Caco-2 (cell line): ENCODE data around the gene HDAC9. TPM values are rescaled to one million over a fixed set of nuclear protein-coding genes. Genes with fewer than 3 reads are reported as not detected.

Experiments
- BruUV-seq: library from RNA; stranded (reverse); fragments of 400-500 nt; replicated peaks from 2 replicates; lab custom pipeline; 2021; lab: Mats Ljungman, UMichigan
- CTCF ChIA-PET: fragments of 300-600 bp; sonication (Branson Sonifier 250); formaldehyde crosslinking; loops from one replicate; lab custom pipeline; 2022; ENCODE audit warnings: antibody characterized with exemption; lab: Charles Lee
- POLR2A ChIA-PET: fragments of 300-600 bp; sonication (Branson Sonifier 250); formaldehyde crosslinking; loops from one replicate; lab custom pipeline; 2022; ENCODE audit warnings: antibody characterized with exemption; lab: Charles Lee
- DNase-seq, 2 experiments: peaks; one replicate each; pipeline versions ENCODE4 v3.0.0 to v3.0.0-alpha.2; 2020 to 2022
- H3K27me3 ChIP-seq: replicated peaks from 2 replicates; pipeline ENCODE4 v1.6.0; 2011; ENCODE audit warnings: low read length; ENCODE audit not compliant: control insufficient read depth, insufficient read depth
- H3K36me3 ChIP-seq: 2 replicates; pipeline ENCODE4 v1.5.1; 2011; ENCODE audit warnings: low read length; ENCODE audit not compliant: control insufficient read depth, insufficient read depth
- H3K4me1 ChIP-seq: fragments of 250-450 bp; sonication (Bioruptor Pico); 2 replicates; pipeline ENCODE4 v1.5.1; 2020; ENCODE audit warnings: mild to moderate bottlenecking
- H3K4me3 ChIP-seq: 2 replicates; pipeline ENCODE4 v1.5.1; 2011; ENCODE audit warnings: low read depth, mild to moderate bottlenecking, control low read depth, low read length
- H3K9me3 ChIP-seq: fragments of 250-450 bp; sonication (Bioruptor Pico); 2 replicates; pipeline ENCODE4 v1.5.1; 2020; ENCODE audit warnings: mild to moderate bottlenecking, moderate library complexity
- H3K27ac Mint-ChIP-seq: one replicate; pipeline ENCODE4 v1.8.0; 2022; ENCODE audit warnings: mixed read lengths; ENCODE audit not compliant: unreplicated experiment
- H3K27me3 Mint-ChIP-seq: one replicate; pipeline ENCODE4 v1.8.0; 2022; ENCODE audit warnings: mixed read lengths; ENCODE audit not compliant: insufficient read depth, unreplicated experiment
- H3K36me3 Mint-ChIP-seq: one replicate; pipeline ENCODE4 v1.8.0; 2022; ENCODE audit warnings: mild to moderate bottlenecking, mixed read lengths; ENCODE audit not compliant: insufficient read depth, unreplicated experiment
- H3K4me1 Mint-ChIP-seq: one replicate; pipeline ENCODE4 v1.8.0; 2022; ENCODE audit warnings: low read depth, mixed read lengths; ENCODE audit not compliant: unreplicated experiment
- H3K4me3 Mint-ChIP-seq: one replicate; pipeline ENCODE4 v1.8.0; 2022; ENCODE audit warnings: mild to moderate bottlenecking, moderate library complexity, mixed read lengths; ENCODE audit not compliant: unreplicated experiment
- H3K9me3 Mint-ChIP-seq: one replicate; pipeline ENCODE4 v1.8.0; 2022; ENCODE audit warnings: mixed read lengths; ENCODE audit not compliant: unreplicated experiment
- intact Hi-C: fragments of 100-400 bp; cut with micrococcal nuclease; formaldehyde crosslinking; loops from one replicate; pipeline ENCODE4 v1.10.0; 2022; ENCODE audit not compliant: unreplicated experiment
- total RNA-seq: library from RNA; stranded (reverse); gene quantifications from 2 replicates; pipeline ENCODE4 v1.2.3, GENCODE V29; 2022
- TF ChIP-seq, protein P1 (sequence below), 2 experiments: fragments of 200-600 bp in 1 of 2; IDR thresholded peaks; 1 replicate in 1 of 2; 2 replicates in 1 of 2; pipeline versions ENCODE4 v1.5.1 to v1.8.0; 2011 to 2022; ENCODE audit warnings: antibody characterized with exemption in 1 of 2, control low read depth in 1 of 2, inconsistent platforms in 1 of 2, low read depth in 1 of 2, low read length in 1 of 2, mild to moderate bottlenecking in 1 of 2, moderate library complexity in 1 of 2; ENCODE audit not compliant: insufficient read depth in 1 of 2, severe bottlenecking in 1 of 2, unreplicated experiment in 1 of 2

The HDAC9 gene
- total RNA-seq, 1 experiment from 2014 or later: 0.27 TPM

DNA sequence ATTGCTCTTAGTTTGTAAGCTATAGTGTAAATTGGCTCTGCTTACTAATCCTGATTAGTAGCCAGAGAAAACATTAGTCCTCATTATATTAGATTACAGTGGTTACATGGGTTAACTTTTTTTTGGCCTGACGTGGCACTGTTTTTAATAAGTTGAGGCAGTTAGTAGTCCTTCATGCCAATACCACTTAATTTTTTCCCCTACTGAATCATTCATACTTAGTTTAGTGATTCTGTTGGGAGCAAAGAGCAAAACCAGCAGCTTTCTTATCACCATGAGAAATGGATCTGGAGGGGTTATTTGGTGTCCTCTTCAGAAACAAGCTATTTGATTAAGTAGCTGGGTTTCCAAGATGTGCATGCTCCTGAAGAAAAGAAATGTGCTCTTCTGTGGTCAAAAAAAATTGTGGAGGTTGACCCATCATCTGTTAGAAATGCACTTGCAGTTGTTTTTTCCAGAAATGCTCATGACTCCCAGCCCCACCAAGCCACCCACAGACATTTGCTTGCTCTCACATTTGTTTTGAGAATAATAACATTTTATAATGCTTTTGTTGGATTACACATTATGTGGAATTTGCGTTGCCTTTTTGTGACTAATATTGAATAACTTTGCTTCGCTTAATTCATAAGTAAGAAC, 258.5 kb downstream of the HDAC9 start:
- Histone ChIP-seq H3K4me3 (no peak overlapping the region), H3K9me3 (no peaks in the 10 kb centered on the region), H3K4me1 (no peaks in the 10 kb centered on the region), H3K27me3 (no peaks in the 10 kb centered on the region), H3K36me3 (no peaks in the 10 kb centered on the region)
- no peak for DNase-seq
- Mint-ChIP-seq H3K4me3 (no peak overlapping the region), H3K27ac (no peak overlapping the region), H3K4me1 (no peaks in the 10 kb centered on the region), H3K9me3 (no peaks in the 10 kb centered on the region), H3K27me3 (no peaks in the 10 kb centered on the region), H3K36me3 (no peaks in the 10 kb centered on the region)
- ChIA-PET POLR2A (no interaction called here), CTCF (no interaction called here)
- intact Hi-C loops: no loop called here
- TF ChIP-seq, protein P1, sequence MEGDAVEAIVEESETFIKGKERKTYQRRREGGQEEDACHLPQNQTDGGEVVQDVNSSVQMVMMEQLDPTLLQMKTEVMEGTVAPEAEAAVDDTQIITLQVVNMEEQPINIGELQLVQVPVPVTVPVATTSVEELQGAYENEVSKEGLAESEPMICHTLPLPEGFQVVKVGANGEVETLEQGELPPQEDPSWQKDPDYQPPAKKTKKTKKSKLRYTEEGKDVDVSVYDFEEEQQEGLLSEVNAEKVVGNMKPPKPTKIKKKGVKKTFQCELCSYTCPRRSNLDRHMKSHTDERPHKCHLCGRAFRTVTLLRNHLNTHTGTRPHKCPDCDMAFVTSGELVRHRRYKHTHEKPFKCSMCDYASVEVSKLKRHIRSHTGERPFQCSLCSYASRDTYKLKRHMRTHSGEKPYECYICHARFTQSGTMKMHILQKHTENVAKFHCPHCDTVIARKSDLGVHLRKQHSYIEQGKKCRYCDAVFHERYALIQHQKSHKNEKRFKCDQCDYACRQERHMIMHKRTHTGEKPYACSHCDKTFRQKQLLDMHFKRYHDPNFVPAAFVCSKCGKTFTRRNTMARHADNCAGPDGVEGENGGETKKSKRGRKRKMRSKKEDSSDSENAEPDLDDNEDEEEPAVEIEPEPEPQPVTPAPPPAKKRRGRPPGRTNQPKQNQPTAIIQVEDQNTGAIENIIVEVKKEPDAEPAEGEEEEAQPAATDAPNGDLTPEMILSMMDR (IDR thresholded peaks at IDR 0.05; ENCODE audit: insufficient read depth in 1 of 2, low read depth in 1 of 2, low read length in 1 of 2, severe bottlenecking in 1 of 2, unreplicated experiment in 1 of 2): no peak
- no TSS peak for BruUV-seq

DNA sequence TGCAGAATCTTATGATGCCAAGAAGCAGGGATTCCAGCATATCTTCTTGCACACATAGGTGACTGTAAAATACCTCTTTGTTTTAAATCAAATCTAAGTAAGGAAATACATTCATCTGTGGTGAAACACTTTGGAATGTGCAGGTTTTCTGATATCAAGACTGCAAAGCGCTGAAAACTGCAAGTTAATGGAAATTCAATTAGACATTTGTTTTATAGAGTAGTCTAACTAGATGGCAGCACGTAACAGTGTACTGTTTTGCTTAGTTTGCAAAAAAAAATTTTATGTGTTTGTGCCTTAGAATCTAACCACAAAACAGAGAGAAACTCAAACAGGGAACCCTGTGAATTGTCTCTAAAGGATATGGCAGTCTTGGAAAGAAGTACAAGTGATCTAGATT, 259.2 kb downstream of the HDAC9 start:
- H3K27me3 ChIP-seq: no peaks in the 10 kb centered on the region
- intact Hi-C loops: no loop called here
- H3K36me3 Mint-ChIP-seq: no peaks in the 10 kb centered on the region
- no peaks in the 10 kb centered on the region for H3K9me3 Mint-ChIP-seq
- H3K27me3 Mint-ChIP-seq: no peaks in the 10 kb centered on the region
- ChIA-PET POLR2A (no interaction called here), CTCF (no interaction called here)
- no peak overlapping the region for H3K4me3 Mint-ChIP-seq
- no peaks in the 10 kb centered on the region for H3K4me1 ChIP-seq
- no peaks in the 10 kb centered on the region for H3K36me3 ChIP-seq
- BruUV-seq: no TSS peak
- no peak overlapping the region for H3K27ac Mint-ChIP-seq
- H3K4me3 ChIP-seq: no peak overlapping the region
- H3K4me1 Mint-ChIP-seq: no peaks in the 10 kb centered on the region
- TF ChIP-seq, protein P1 (IDR thresholded peaks at IDR 0.05; ENCODE audit: insufficient read depth in 1 of 2, low read depth in 1 of 2, low read length in 1 of 2, severe bottlenecking in 1 of 2, unreplicated experiment in 1 of 2): no peak
- H3K9me3 ChIP-seq: no peaks in the 10 kb centered on the region
- no peak for DNase-seq

DNA sequence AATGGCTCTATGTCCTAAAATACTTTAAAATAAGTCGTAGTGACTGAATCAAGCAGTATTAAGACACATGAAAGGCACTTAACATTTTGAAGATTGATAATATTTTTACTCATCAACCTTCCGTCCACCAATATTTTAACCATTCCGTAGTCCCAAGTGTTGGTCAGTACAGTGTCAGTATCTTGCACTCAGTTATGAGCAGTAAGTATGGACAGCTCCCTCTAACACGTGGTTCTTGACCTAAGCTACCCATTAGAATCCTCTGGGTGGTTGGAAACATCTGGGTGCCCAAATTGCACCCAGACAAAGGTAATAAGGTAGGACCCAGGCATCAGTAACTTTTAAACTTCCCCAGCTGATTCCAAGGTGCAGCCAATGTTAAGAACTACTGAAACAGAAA, 260.2 kb downstream of the HDAC9 start:
- Mint-ChIP-seq H3K4me3 (no peak overlapping the region), H3K9me3 (no peaks in the 10 kb centered on the region), H3K36me3 (no peaks in the 10 kb centered on the region), H3K27ac (no peak overlapping the region), H3K27me3 (no peaks in the 10 kb centered on the region), H3K4me1 (no peaks in the 10 kb centered on the region)
- Histone ChIP-seq H3K4me3 (no peak overlapping the region), H3K36me3 (no peaks in the 10 kb centered on the region), H3K9me3 (no peaks in the 10 kb centered on the region), H3K27me3 (no peaks in the 10 kb centered on the region), H3K4me1 (no peaks in the 10 kb centered on the region)
- POLR2A ChIA-PET: no interaction called here
- CTCF ChIA-PET: no interaction called here
- no peak for DNase-seq
- intact Hi-C loops: no loop called here
- TF ChIP-seq, protein P1 (IDR thresholded peaks at IDR 0.05; ENCODE audit: insufficient read depth in 1 of 2, low read depth in 1 of 2, low read length in 1 of 2, severe bottlenecking in 1 of 2, unreplicated experiment in 1 of 2): no peak
- BruUV-seq: no TSS peak
